ENCODE data around the gene GNAO1. TPM values are rescaled to one million over a fixed set of nuclear protein-coding genes. Genes with fewer than 3 reads are reported as not detected.

Gene GNAO1
- total and polyA plus RNA-seq, 5 donors = 69.4 to 163 (median 118) TPM

DNA sequence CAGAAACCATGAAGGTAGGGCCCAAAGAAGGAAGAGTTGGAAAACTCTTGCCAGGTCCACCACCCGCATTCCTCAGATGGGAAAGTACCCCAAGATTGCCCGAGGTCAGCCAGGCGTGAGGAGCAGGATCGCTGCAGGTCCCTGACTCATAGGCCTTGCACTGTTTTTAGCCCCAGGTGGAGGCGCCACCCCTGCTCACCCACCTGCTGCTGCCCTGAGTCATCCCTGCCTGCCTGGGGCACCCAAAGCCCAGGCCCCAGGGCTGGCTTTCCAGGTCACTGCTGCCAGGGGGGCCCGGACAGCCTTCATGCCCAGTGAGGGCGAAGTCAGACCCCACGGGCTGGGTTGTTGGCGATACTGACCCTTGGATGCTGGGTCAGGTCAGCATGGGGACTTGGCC is 133.1 kb downstream of the GNAO1 start:
- ATAC-seq = no peak
- intact Hi-C loops (cut with DNase I) = loop anchor here in 2 of 4 donors (10.0 kb wide), 1 partner anchor 280 kb away; no protein-coding TSS in a partner anchor
- DNase-seq = peak in 2 of 3 donors; percentile 30 to 37

DNA sequence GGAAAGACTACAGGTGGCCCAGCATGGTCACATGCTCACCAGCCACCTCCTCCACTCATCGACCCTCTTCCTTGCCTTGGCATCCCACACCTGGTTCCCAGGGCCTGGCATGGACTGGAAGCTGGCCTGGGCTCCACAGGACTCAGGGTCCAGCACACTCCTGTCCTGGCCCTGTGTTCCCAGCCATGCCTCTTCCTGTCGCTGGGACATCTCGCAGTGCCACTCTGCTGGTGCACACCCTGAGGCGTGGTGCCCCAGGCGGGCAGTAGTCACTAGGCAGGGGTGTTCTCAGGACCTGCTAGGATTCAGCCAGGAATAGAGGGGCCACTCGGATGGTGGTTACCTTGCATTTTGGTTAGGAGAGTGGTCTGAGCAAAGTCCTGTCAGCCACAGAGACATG is 134.7 kb downstream of the GNAO1 start:
- H3K4me3 ChIP-seq (ENCODE audit: low read length) = no peak overlapping the region
- peak in 2 of 3 donors; percentile 24 to 27 for DNase-seq
- 88% methylated on average over 6 of the region's 6 CpGs for WGBS
- no peaks in the 10 kb centered on the region for H3K27me3 ChIP-seq (ENCODE audit: control insufficient read depth, insufficient read depth)
- H3K9me3 ChIP-seq (ENCODE audit: control insufficient read depth, low read length) = no peaks in the 10 kb centered on the region
- H3K27ac ChIP-seq (ENCODE audit: low read length) = no peak overlapping the region
- intact Hi-C loops (cut with DNase I) = loop anchor here in 2 of 4 donors (10.0 kb wide), 1 partner anchor 281 kb away; no protein-coding TSS in a partner anchor
- H3K4me1 ChIP-seq (ENCODE audit: control insufficient read depth, insufficient read depth, low read length) = no peaks in the 10 kb centered on the region
- ATAC-seq = no peak

More for the DNA sequence above, 133.1 kb downstream of the GNAO1 start:
- Histone ChIP-seq H3K27me3 (ENCODE audit: control insufficient read depth, insufficient read depth) (no peaks in the 10 kb centered on the region), H3K4me1 (ENCODE audit: control insufficient read depth, insufficient read depth, low read length) (no peaks in the 10 kb centered on the region), H3K9me3 (ENCODE audit: control insufficient read depth, low read length) (no peaks in the 10 kb centered on the region), H3K27ac (ENCODE audit: low read length) (no peak overlapping the region), H3K4me3 (ENCODE audit: low read length) (no peak overlapping the region)
- WGBS = 94% methylated on average over 9 of the region's 9 CpGs

DNA sequence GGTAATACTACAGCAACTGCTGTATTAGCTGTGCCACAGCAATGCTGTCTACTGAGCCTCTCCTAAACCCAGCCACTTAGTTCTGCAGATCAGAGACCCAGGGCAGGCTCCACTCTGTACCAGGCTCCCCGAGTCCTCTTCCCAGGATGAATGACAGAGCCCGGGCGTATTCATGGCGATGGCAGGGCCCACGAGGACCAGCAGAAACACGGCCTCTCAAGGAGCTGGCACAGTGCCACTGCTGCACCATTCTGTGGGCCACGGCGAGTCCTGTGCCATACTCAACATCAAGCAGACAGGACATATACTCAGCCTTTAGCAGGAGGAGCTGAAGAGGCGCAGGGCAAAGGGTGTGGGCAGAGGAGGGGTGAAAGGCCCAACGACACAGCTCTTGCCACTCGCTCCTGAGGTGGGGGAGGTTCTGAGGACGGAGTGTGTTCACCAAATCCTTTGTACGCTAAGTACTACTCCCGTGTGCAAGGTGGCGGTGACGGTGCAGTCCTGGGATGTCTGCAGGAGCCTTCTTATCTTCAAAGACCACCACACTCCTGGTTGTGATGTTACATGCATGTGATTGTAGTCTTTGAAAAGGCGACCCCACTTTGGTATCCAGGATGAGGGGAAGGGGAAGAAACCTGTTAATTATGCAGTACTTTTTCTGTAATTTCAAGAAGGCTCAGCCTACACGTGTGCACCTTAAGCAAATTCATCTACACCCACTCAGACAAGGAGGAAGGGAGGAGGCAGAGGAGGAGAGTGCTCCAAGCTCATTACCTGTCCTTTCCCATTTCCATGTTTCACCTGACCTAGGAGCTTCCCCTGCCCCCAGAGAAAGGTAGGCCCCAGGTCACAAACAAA is 136.0 kb downstream of the GNAO1 start:
- H3K4me1 ChIP-seq (ENCODE audit: control insufficient read depth, insufficient read depth, low read length) = no peaks in the 10 kb centered on the region
- H3K9me3 ChIP-seq (ENCODE audit: control insufficient read depth, low read length) = no peaks in the 10 kb centered on the region
- DNase-seq = peak in 2 of 3 donors; percentile 51 to 66
- intact Hi-C loops (cut with DNase I) = loop anchor here in 2 of 4 donors (10.0 kb wide), 1 partner anchor 282 kb away; no protein-coding TSS in a partner anchor
- H3K4me3 ChIP-seq (ENCODE audit: low read length) = no peak overlapping the region
- 79% methylated on average over 18 of the region's 18 CpGs for WGBS
- no peaks in the 10 kb centered on the region for H3K27me3 ChIP-seq (ENCODE audit: control insufficient read depth, insufficient read depth)
- ATAC-seq = no peak
- H3K27ac ChIP-seq (ENCODE audit: low read length) = no peak overlapping the region

GRCh38 chr16:56327929-56328258 is 136.6 kb downstream of the GNAO1 start:
- no peaks in the 10 kb centered on the region for H3K9me3 ChIP-seq (ENCODE audit: control insufficient read depth, low read length)
- H3K4me3 ChIP-seq (ENCODE audit: low read length) = no peak overlapping the region
- DNase-seq (peak in 2 of 3 donors; percentile 10 to 36), ATAC-seq (no peak)
- H3K27me3 ChIP-seq (ENCODE audit: control insufficient read depth, insufficient read depth) = no peaks in the 10 kb centered on the region
- no peak overlapping the region for H3K27ac ChIP-seq (ENCODE audit: low read length)
- intact Hi-C loops (cut with DNase I) = loop anchor here in 2 of 4 donors (10.0 kb wide), 1 partner anchor 283 kb away; no protein-coding TSS in a partner anchor
- 82% methylated on average over 6 of the region's 6 CpGs for WGBS
- H3K4me1 ChIP-seq (ENCODE audit: control insufficient read depth, insufficient read depth, low read length) = peaks cover 2% of the 10 kb centered on the region

GRCh38 chr16:56328276-56329022 is 137.2 kb downstream of the GNAO1 start:
- H3K27me3 ChIP-seq (ENCODE audit: control insufficient read depth, insufficient read depth) = no peaks in the 10 kb centered on the region
- 90% methylated on average over 22 of the region's 22 CpGs for WGBS
- H3K4me3 ChIP-seq (ENCODE audit: low read length) = no peak overlapping the region
- H3K9me3 ChIP-seq (ENCODE audit: control insufficient read depth, low read length) = no peaks in the 10 kb centered on the region
- intact Hi-C loops (cut with DNase I) = loop anchor here in 2 of 4 donors (10.0 kb wide), 1 partner anchor 284 kb away; no protein-coding TSS in a partner anchor
- H3K27ac ChIP-seq (ENCODE audit: low read length) = no peak overlapping the region
- ATAC-seq = no peak
- H3K4me1 ChIP-seq (ENCODE audit: control insufficient read depth, insufficient read depth, low read length) = peaks cover 2% of the 10 kb centered on the region
- peak in 2 of 3 donors; percentile 36 to 47 for DNase-seq

GRCh38 chr16:56329887-56330286 is 138.6 kb downstream of the GNAO1 start:
- intact Hi-C loops (cut with DNase I) = loop anchor here in 2 of 4 donors (10.0 kb wide), 1 partner anchor 285 kb away; no protein-coding TSS in a partner anchor
- ATAC-seq = no peak

GRCh38 chr16:56330476-56330875 is 139.2 kb downstream of the GNAO1 start:
- intact Hi-C loops (cut with DNase I) = no loop called here
- Histone ChIP-seq H3K9me3 (ENCODE audit: control insufficient read depth, low read length) (no peaks in the 10 kb centered on the region), H3K27me3 (ENCODE audit: control insufficient read depth, insufficient read depth) (no peaks in the 10 kb centered on the region), H3K4me1 (ENCODE audit: control insufficient read depth, insufficient read depth, low read length) (peaks cover 2% of the 10 kb centered on the region), H3K27ac (ENCODE audit: low read length) (no peak overlapping the region), H3K4me3 (ENCODE audit: low read length) (no peak overlapping the region)
- ATAC-seq = no peak
- WGBS = 82% methylated on average over 4 of the region's 4 CpGs
- no peak for DNase-seq

More at GRCh38 chr16:56329887-56330286, 138.6 kb downstream of the GNAO1 start:
- Histone ChIP-seq H3K9me3 (ENCODE audit: control insufficient read depth, low read length) (no peaks in the 10 kb centered on the region), H3K27me3 (ENCODE audit: control insufficient read depth, insufficient read depth) (no peaks in the 10 kb centered on the region), H3K27ac (ENCODE audit: low read length) (no peak overlapping the region), H3K4me3 (ENCODE audit: low read length) (no peak overlapping the region), H3K4me1 (ENCODE audit: control insufficient read depth, insufficient read depth, low read length) (peaks cover 2% of the 10 kb centered on the region)
- peak in 1 of 3 donors; percentile 40 for DNase-seq
- WGBS = 90% methylated on average over 9 of the region's 9 CpGs

- intact Hi-C loops (cut with DNase I) = no loop called here
- Histone ChIP-seq H3K27ac (ENCODE audit: low read length) (no peak overlapping the region), H3K4me1 (ENCODE audit: control insufficient read depth, insufficient read depth, low read length) (peaks cover 2% of the 10 kb centered on the region), H3K9me3 (ENCODE audit: control insufficient read depth, low read length) (no peaks in the 10 kb centered on the region), H3K27me3 (ENCODE audit: control insufficient read depth, insufficient read depth) (no peaks in the 10 kb centered on the region), H3K4me3 (ENCODE audit: low read length) (no peak overlapping the region)
- WGBS = 76% methylated on average over 11 of the region's 11 CpGs
- peak in 1 of 3 donors; percentile 50 for DNase-seq
- no peak for ATAC-seq
Observed at GRCh38 chr16:56331399-56331798, 140.1 kb downstream of the GNAO1 start.

GRCh38 chr16:56331915-56332314 is 140.6 kb downstream of the GNAO1 start:
- ATAC-seq = no peak
- intact Hi-C loops (cut with DNase I) = no loop called here
- no peak overlapping the region for H3K27ac ChIP-seq (ENCODE audit: low read length)
- H3K27me3 ChIP-seq (ENCODE audit: control insufficient read depth, insufficient read depth) = no peaks in the 10 kb centered on the region
- H3K4me3 ChIP-seq (ENCODE audit: low read length) = no peak overlapping the region
- 68% methylated on average over 8 of the region's 8 CpGs for WGBS
- DNase-seq = peak in 2 of 3 donors; percentile 50 to 52
- peaks cover 2% of the 10 kb centered on the region for H3K4me1 ChIP-seq (ENCODE audit: control insufficient read depth, insufficient read depth, low read length)
- H3K9me3 ChIP-seq (ENCODE audit: control insufficient read depth, low read length) = no peaks in the 10 kb centered on the region

DNA sequence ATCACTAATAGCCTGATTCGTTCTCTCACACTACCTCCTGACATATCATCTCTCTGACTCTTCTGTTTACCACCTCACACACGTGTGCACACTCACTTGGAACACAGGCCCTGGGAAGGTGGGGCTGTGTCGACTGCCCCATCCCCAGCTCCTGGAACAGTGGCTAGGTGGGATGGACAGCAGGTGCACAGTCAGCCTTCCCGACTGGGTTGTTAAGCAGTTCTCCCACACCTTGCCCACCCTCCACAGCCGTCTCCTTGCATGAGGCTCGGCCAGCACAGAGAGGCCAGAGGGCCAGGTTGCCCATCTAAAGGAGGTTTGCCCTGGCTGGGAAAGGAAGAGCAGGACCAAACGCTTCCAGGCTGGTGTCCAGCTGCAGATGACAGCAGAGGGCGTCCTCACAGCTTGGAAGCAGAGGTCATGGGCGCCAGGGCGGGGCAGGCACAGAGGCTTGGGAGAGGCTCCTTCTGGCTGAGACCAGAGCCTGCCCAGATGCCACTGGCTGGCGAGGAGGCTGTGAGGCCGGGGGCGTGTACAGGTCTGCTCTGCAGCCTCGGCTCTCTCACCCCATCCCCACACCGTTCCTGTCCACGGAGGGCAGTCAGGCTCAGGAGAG is 141.3 kb downstream of the GNAO1 start:
- H3K9me3 ChIP-seq (ENCODE audit: control insufficient read depth, low read length) = no peaks in the 10 kb centered on the region
- WGBS = 50% methylated on average over 16 of the region's 16 CpGs
- H3K4me3 ChIP-seq (ENCODE audit: low read length) = no peak overlapping the region
- no peak overlapping the region for H3K27ac ChIP-seq (ENCODE audit: low read length)
- H3K4me1 ChIP-seq (ENCODE audit: control insufficient read depth, insufficient read depth, low read length) = peaks cover 2% of the 10 kb centered on the region
- peak; percentile 58 to 67 for ATAC-seq
- no peaks in the 10 kb centered on the region for H3K27me3 ChIP-seq (ENCODE audit: control insufficient read depth, insufficient read depth)
- DNase-seq = peak; percentile 74 to 88 (median 87)
- intact Hi-C loops (cut with DNase I) = no loop called here

Measured in right cardiac atrium (tissue), 5 donors.